GM12891 (cell line): ENCODE measurements around the gene SORCS2.

Source experiments
- PAX5 ChIP-seq: IDR thresholded peaks from 2 replicates; pipeline ENCODE4 v1.6.1; 2011; ENCODE audit warnings: low read length, moderate library complexity, mild to moderate bottlenecking; ENCODE audit not compliant: insufficient read depth, severe bottlenecking
- TAF1 ChIP-seq: IDR thresholded peaks from 2 replicates; pipeline ENCODE4 v1.6.1; 2011; ENCODE audit warnings: low read depth, low read length, control low read depth

DNA sequence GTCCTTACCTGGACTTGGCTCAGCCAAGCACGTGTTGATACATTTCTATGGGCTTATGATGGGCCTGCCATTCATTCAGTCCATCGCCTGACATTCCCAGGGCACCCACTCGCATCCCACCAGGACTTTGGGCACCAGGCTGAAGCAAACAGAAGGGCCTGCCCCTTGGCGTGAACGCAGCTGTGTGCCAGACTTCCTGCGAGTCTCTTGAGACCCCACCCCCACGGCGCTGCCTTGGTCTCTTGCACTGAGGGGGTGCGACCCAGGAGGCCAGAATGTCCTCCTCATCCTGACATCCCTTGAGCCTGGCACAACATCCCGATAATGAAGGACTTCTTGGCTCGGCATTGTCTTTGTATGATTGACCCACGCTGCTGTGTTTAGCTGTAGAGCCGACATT, 243.9 kb downstream of the SORCS2 start:
- TF ChIP-seq TAF1: no peak
- TF ChIP-seq PAX5: no peak
